GM12872 (cell line): ENCODE results near the gene GOLIM4.

ENCODE experiments used
- CTCF ChIP-seq: IDR thresholded peaks from 3 replicates; pipeline ENCODE4 v1.5.1; 2011; ENCODE audit warnings: low read depth, mild to moderate bottlenecking, low read length, moderate library complexity; ENCODE audit not compliant: insufficient read depth

Gene GOLIM4

GRCh38 chr3:167973901-167974300 lies 121.8 kb downstream of the GOLIM4 start:
- no peak for TF ChIP-seq CTCF

GRCh38 chr3:167973046-167973445 lies 122.7 kb downstream of the GOLIM4 start:
- no peak for TF ChIP-seq CTCF

- no peak for TF ChIP-seq CTCF
Observed at GRCh38 chr3:167972502-167972901, 123.2 kb downstream of the GOLIM4 start.

- no peak for TF ChIP-seq CTCF
Observed at GRCh38 chr3:167969548-167969947, 126.2 kb downstream of the GOLIM4 start.

DNA sequence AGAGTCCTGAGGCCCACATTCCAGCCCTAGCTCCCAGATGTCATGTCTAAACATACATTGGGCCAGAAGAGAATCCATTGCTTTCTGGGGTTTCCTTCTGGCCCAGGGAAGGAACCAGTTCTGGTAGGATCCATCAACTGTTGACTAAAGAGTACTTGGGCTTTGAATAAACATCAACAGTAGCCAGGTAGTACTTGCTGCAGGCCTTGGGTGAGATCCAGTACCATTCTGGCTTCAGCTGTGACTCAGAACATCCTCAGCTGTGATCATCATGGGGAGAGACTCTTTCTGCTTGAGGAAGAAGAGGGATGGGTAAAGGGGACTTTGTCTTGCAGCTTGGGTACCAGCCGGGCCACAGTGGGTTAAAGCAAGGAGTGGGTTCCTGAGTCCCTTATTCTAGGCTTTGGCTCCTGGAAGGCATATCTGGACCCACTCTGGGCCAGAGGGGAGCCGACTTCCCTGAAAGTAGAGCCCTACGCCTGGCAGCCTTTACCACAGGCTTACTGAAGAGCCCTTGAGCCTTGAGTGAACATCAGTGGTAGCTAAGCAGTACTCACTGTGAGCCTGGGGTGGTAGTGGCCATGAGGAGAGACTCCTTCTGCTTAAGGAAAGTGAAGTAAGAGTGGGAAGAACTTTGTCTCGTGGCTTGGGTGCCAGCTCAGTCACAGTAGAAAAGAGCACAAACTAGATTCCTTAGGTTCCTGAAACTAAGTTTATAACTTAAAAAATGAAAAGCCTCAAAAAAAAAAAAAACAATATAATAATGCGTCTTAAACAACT lies 128.3 kb downstream of the GOLIM4 start:
- TF ChIP-seq CTCF, result no peak
